IPS-20b (cell line): ENCODE measurements around the gene GCLC.
"Not testable (repeated sequence)": the region's sequence is repeated elsewhere in the genome, so short reads cannot be mapped to it uniquely, and the experiment has no call there.

ENCODE experiments used
- H3K27ac ChIP-seq: one replicate; pipeline ENCODE4 v1.5.1; 2013; ENCODE audit warnings: low read length
- H3K27me3 ChIP-seq: 2 replicates; pipeline ENCODE4 v1.6.1; 2013; ENCODE audit warnings: mild to moderate bottlenecking, low read length, inconsistent platforms; ENCODE audit not compliant: insufficient read depth
- H3K36me3 ChIP-seq: 2 replicates; pipeline ENCODE4 v1.6.1; 2013; ENCODE audit warnings: low read depth, mild to moderate bottlenecking, inconsistent platforms, low read length, moderate library complexity; ENCODE audit not compliant: insufficient read depth
- H3K4me1 ChIP-seq: 2 replicates; pipeline ENCODE4 v1.6.1; 2013; ENCODE audit warnings: mild to moderate bottlenecking, control low read depth, inconsistent platforms, low read length, moderate library complexity; ENCODE audit not compliant: insufficient read depth
- H3K4me3 ChIP-seq: 2 replicates; pipeline ENCODE4 v1.5.1; 2013; ENCODE audit warnings: mild to moderate bottlenecking, low read length, inconsistent platforms
- H3K9ac ChIP-seq: 2 replicates; pipeline ENCODE4 v1.6.1; 2013; ENCODE audit warnings: low read depth, mild to moderate bottlenecking, inconsistent platforms, low read length, moderate library complexity
- H3K9me3 ChIP-seq: 2 replicates; pipeline ENCODE4 v1.6.1; 2013; ENCODE audit warnings: mild to moderate bottlenecking, low read depth, low read length, inconsistent platforms; ENCODE audit not compliant: insufficient read depth

GCLC gene

GRCh38 chr6:53581173-53581773 lies 36.4 kb upstream of the GCLC start:
- H3K27me3 ChIP-seq = no peaks in the 10 kb centered on the region
- H3K9ac ChIP-seq = no peak overlapping the region
- H3K36me3 ChIP-seq = no peaks in the 10 kb centered on the region
- H3K4me1 ChIP-seq = no peaks in the 10 kb centered on the region
- no peaks in the 10 kb centered on the region for H3K9me3 ChIP-seq
- no peak overlapping the region for H3K4me3 ChIP-seq
- no peak overlapping the region for H3K27ac ChIP-seq

- H3K4me1 ChIP-seq = no peaks in the 10 kb centered on the region
- H3K9ac ChIP-seq = no peak overlapping the region
- H3K27me3 ChIP-seq = no peaks in the 10 kb centered on the region
- no peak overlapping the region for H3K4me3 ChIP-seq
- H3K27ac ChIP-seq = no peak overlapping the region
- no peaks in the 10 kb centered on the region for H3K9me3 ChIP-seq
- H3K36me3 ChIP-seq = no peaks in the 10 kb centered on the region
Measured at GRCh38 chr6:53579338-53579737, 34.4 kb upstream of the GCLC start.

- Histone ChIP-seq H3K36me3 (no peaks in the 10 kb centered on the region), H3K4me3 (no peak overlapping the region), H3K9me3 (no peaks in the 10 kb centered on the region), H3K4me1 (no peaks in the 10 kb centered on the region), H3K27ac (no peak overlapping the region), H3K27me3 (no peaks in the 10 kb centered on the region), H3K9ac (no peak overlapping the region)
Measured at GRCh38 chr6:53578371-53578770, 33.5 kb upstream of the GCLC start.

GRCh38 chr6:53573299-53573698 lies 28.4 kb upstream of the GCLC start:
- Histone ChIP-seq H3K27me3 (no peaks in the 10 kb centered on the region), H3K4me1 (no peaks in the 10 kb centered on the region), H3K36me3 (no peaks in the 10 kb centered on the region), H3K9me3 (no peaks in the 10 kb centered on the region), H3K27ac (no peak overlapping the region), H3K4me3 (no peak overlapping the region), H3K9ac (no peak overlapping the region)

- H3K9ac ChIP-seq, H3K9me3 ChIP-seq, H3K27ac ChIP-seq, H3K4me1 ChIP-seq, H3K36me3 ChIP-seq, H3K4me3 ChIP-seq, H3K27me3 ChIP-seq: not testable (repeated sequence)
Measured at GRCh38 chr6:53572379-53572778, 27.5 kb upstream of the GCLC start.

- H3K4me1 ChIP-seq = no peaks in the 10 kb centered on the region
- no peak overlapping the region for H3K27ac ChIP-seq
- H3K9ac ChIP-seq = no peak overlapping the region
- no peak overlapping the region for H3K4me3 ChIP-seq
- H3K36me3 ChIP-seq = no peaks in the 10 kb centered on the region
- H3K27me3 ChIP-seq = no peaks in the 10 kb centered on the region
- no peaks in the 10 kb centered on the region for H3K9me3 ChIP-seq
Measured at GRCh38 chr6:53568776-53569616, 24.1 kb upstream of the GCLC start.

GRCh38 chr6:53567701-53568100 lies 22.8 kb upstream of the GCLC start:
- Histone ChIP-seq H3K9me3 (no peaks in the 10 kb centered on the region; the same call in 1 of the 2 replicates), H3K4me1 (no peaks in the 10 kb centered on the region), H3K27me3 (no peaks in the 10 kb centered on the region), H3K27ac (no peak overlapping the region), H3K4me3 (no peak overlapping the region), H3K9ac (no peak overlapping the region), H3K36me3 (no peaks in the 10 kb centered on the region)

- Histone ChIP-seq H3K36me3 (no peaks in the 10 kb centered on the region), H3K27me3 (no peaks in the 10 kb centered on the region), H3K27ac (no peak overlapping the region), H3K9me3 (peaks cover 5% of the 10 kb centered on the region), H3K4me1 (no peaks in the 10 kb centered on the region), H3K9ac (no peak overlapping the region), H3K4me3 (no peak overlapping the region)
Measured at GRCh38 chr6:53566755-53567154, 21.9 kb upstream of the GCLC start.

GRCh38 chr6:53565886-53566285 lies 21.0 kb upstream of the GCLC start:
- Histone ChIP-seq H3K4me1 (no peaks in the 10 kb centered on the region), H3K9me3 (peaks cover 14% of the 10 kb centered on the region), H3K36me3 (no peaks in the 10 kb centered on the region), H3K4me3 (no peak overlapping the region), H3K27ac (no peak overlapping the region), H3K9ac (no peak overlapping the region), H3K27me3 (no peaks in the 10 kb centered on the region)

- no peak overlapping the region for H3K4me3 ChIP-seq
- H3K4me1 ChIP-seq = no peaks in the 10 kb centered on the region
- no peaks in the 10 kb centered on the region for H3K36me3 ChIP-seq
- H3K9me3 ChIP-seq = peaks cover 27% of the 10 kb centered on the region
- no peak overlapping the region for H3K9ac ChIP-seq
- no peaks in the 10 kb centered on the region for H3K27me3 ChIP-seq
- H3K27ac ChIP-seq = no peak overlapping the region
Measured at GRCh38 chr6:53564401-53565065, 19.6 kb upstream of the GCLC start.

GRCh38 chr6:53556986-53557715 lies 12.2 kb upstream of the GCLC start:
- Histone ChIP-seq H3K4me1 (no peaks in the 10 kb centered on the region), H3K9me3 (peaks cover 71% of the 10 kb centered on the region), H3K27me3 (no peaks in the 10 kb centered on the region), H3K4me3 (no peak overlapping the region), H3K36me3 (no peaks in the 10 kb centered on the region), H3K27ac (no peak overlapping the region), H3K9ac (no peak overlapping the region)
